OCI-LY1 (cell line): Measurements from ENCODE around the gene PARN.

ENCODE experiments used
- H2AFZ ChIP-seq: fragments of 200-600 bp; sonication (generic), shearing (Covaris generic); 2 replicates; pipeline ENCODE4 v1.6.0; 2014; ENCODE audit warnings: antibody characterized with exemption, mild to moderate bottlenecking, low read length
- H3F3A ChIP-seq: fragments of 200-600 bp; sonication (generic), shearing (Covaris generic); 2 replicates; pipeline ENCODE4 v1.6.0; 2014; ENCODE audit warnings: mild to moderate bottlenecking, antibody characterized with exemption, low read length, moderate library complexity; ENCODE audit not compliant: insufficient read depth
- H3K27ac ChIP-seq: fragments of 200-600 bp; sonication (generic); 2 replicates; pipeline ENCODE4 v1.5.1; 2014; ENCODE audit warnings: low read length, mixed run types, mild to moderate bottlenecking, low read depth; ENCODE audit not compliant: poor library complexity, severe bottlenecking
- H3K27me3 ChIP-seq: fragments of 200-600 bp; sonication (generic); 2 replicates; pipeline ENCODE4 v1.6.0; 2014; ENCODE audit warnings: antibody characterized with exemption, mild to moderate bottlenecking, low read length, moderate library complexity; ENCODE audit not compliant: insufficient read depth
- H3K36me3 ChIP-seq: fragments of 200-600 bp; sonication (generic); 2 replicates; pipeline ENCODE4 v1.6.1; 2014; ENCODE audit warnings: mild to moderate bottlenecking, antibody characterized with exemption, low read length, moderate library complexity, mixed read lengths; ENCODE audit not compliant: insufficient read depth
- H3K4me1 ChIP-seq: fragments of 200-600 bp; sonication (generic); 2 replicates; pipeline ENCODE4 v1.5.1; 2014; ENCODE audit warnings: mild to moderate bottlenecking, low read length, moderate library complexity; ENCODE audit not compliant: insufficient read depth, severe bottlenecking
- H3K4me2 ChIP-seq: fragments of 200-600 bp; sonication (generic), shearing (Covaris generic); 2 replicates; pipeline ENCODE4 v1.6.1; 2014; ENCODE audit warnings: low read length
- H3K4me3 ChIP-seq: fragments of 200-600 bp; sonication (generic); 2 replicates; pipeline ENCODE4 v1.5.1; 2014; ENCODE audit warnings: low read length, low read depth, mild to moderate bottlenecking, mixed read lengths; ENCODE audit not compliant: poor library complexity, severe bottlenecking
- H3K79me2 ChIP-seq: fragments of 200-600 bp; shearing (Covaris generic); 2 replicates; pipeline ENCODE4 v1.6.1; 2016; ENCODE audit warnings: mixed run types, low read length, mixed read lengths; ENCODE audit not compliant: insufficient read depth
- H3K9ac ChIP-seq: fragments of 200-600 bp; sonication (generic), shearing (Covaris generic); 2 replicates; pipeline ENCODE4 v1.6.1; 2014; ENCODE audit warnings: mild to moderate bottlenecking, low read length, mixed read lengths
- H3K9me2 ChIP-seq: fragments of 200-600 bp; sonication (generic), shearing (Covaris generic); 2 replicates; pipeline ENCODE4 v1.6.1; 2014; ENCODE audit warnings: low read depth, mild to moderate bottlenecking, low read length, mixed read lengths
- H3K9me3 ChIP-seq: fragments of 200-600 bp; shearing (Covaris generic); 2 replicates; pipeline ENCODE4 v1.6.1; 2014; ENCODE audit warnings: low read length, mixed read lengths
- H4K20me1 ChIP-seq: fragments of 200-600 bp; sonication (generic), shearing (Covaris generic); 2 replicates; pipeline ENCODE4 v1.6.0; 2016; ENCODE audit warnings: mild to moderate bottlenecking, low read length; ENCODE audit not compliant: insufficient read depth
- EZH2 ChIP-seq: fragments of 200-600 bp; sonication (generic), shearing (Covaris generic); IDR thresholded peaks from 2 replicates; pipeline ENCODE4 v1.8.0; 2017; ENCODE audit warnings: borderline replicate concordance, mixed run types, mild to moderate bottlenecking, antibody characterized with exemption, low read length, moderate library complexity, mixed read lengths
- TF ChIP-seq, protein P1 (sequence below): fragments of 200-600 bp; sonication (generic), shearing (Covaris generic); IDR thresholded peaks from 2 replicates; pipeline ENCODE4 v1.5.1; 2017; ENCODE audit warnings: mild to moderate bottlenecking, antibody characterized with exemption, low read length, moderate library complexity, mixed read lengths

PARN gene

DNA sequence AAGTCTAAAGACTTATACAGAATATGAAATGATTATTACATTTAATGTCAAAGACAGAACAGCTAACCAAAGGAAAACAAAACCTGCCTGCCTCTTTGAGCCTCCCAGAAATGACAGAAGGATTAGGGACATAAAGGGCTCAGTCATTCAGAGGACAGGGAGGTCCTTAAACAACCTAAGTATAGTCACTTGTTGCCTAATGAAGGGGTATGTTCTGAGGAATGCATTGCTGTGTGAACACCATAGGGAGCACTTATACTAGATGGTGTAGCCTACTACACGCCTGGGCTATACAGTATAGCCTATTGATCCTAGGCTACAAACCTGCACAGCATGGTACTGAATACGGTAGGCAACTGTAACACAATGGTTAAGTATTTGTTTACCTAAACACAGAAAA is 106.4 kb downstream of the PARN start:
- H4K20me1 ChIP-seq, result no peaks in the 10 kb centered on the region
- H3K4me2 ChIP-seq, result no peak overlapping the region
- H2AFZ ChIP-seq, result no peak overlapping the region
- no peaks in the 10 kb centered on the region for H3K79me2 ChIP-seq
- no peaks in the 10 kb centered on the region for H3K9me3 ChIP-seq
- H3F3A ChIP-seq, result no peaks in the 10 kb centered on the region
- H3K27ac ChIP-seq, result no peak overlapping the region
- TF ChIP-seq, protein P1, sequence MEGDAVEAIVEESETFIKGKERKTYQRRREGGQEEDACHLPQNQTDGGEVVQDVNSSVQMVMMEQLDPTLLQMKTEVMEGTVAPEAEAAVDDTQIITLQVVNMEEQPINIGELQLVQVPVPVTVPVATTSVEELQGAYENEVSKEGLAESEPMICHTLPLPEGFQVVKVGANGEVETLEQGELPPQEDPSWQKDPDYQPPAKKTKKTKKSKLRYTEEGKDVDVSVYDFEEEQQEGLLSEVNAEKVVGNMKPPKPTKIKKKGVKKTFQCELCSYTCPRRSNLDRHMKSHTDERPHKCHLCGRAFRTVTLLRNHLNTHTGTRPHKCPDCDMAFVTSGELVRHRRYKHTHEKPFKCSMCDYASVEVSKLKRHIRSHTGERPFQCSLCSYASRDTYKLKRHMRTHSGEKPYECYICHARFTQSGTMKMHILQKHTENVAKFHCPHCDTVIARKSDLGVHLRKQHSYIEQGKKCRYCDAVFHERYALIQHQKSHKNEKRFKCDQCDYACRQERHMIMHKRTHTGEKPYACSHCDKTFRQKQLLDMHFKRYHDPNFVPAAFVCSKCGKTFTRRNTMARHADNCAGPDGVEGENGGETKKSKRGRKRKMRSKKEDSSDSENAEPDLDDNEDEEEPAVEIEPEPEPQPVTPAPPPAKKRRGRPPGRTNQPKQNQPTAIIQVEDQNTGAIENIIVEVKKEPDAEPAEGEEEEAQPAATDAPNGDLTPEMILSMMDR, result no peak
- no peak for TF ChIP-seq EZH2
- H3K36me3 ChIP-seq, result peaks cover 7% of the 10 kb centered on the region; the same call in 1 of the 2 replicates
- no peak overlapping the region for H3K4me3 ChIP-seq
- no peaks in the 10 kb centered on the region for H3K27me3 ChIP-seq
- no peak overlapping the region for H3K9ac ChIP-seq
- H3K4me1 ChIP-seq, result peaks cover 17% of the 10 kb centered on the region
- H3K9me2 ChIP-seq, result no peaks in the 10 kb centered on the region

DNA sequence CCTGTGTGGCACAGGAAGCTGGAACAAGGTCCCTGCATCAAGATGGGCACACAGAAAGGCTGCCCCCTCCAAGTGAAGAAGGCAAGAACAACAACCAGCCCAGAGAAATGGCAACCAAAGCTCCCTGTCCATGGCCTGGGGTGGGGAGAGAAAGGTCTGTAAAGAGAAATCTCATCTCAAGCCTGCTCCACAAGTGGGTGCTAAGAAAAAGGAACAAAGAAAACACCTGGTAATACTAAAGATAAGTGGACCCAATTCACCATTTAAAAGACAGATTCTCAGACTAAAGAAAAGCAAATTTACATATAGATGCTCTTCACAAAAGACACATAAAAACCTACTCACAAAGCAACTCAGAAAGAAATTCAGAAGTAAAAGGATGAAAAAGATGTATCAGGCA is 107.4 kb downstream of the PARN start:
- H4K20me1 ChIP-seq, result no peaks in the 10 kb centered on the region
- H3K9ac ChIP-seq, result no peak overlapping the region
- no peaks in the 10 kb centered on the region for H3K79me2 ChIP-seq
- peaks cover 7% of the 10 kb centered on the region; the same call in 1 of the 2 replicates for H3K36me3 ChIP-seq
- no peaks in the 10 kb centered on the region for H3K9me2 ChIP-seq
- H3F3A ChIP-seq, result no peaks in the 10 kb centered on the region
- no peaks in the 10 kb centered on the region for H3K27me3 ChIP-seq
- no peak overlapping the region for H2AFZ ChIP-seq
- no peak for TF ChIP-seq EZH2
- TF ChIP-seq, protein P1, result no peak
- peaks cover 14% of the 10 kb centered on the region for H3K4me1 ChIP-seq
- H3K4me3 ChIP-seq, result no peak overlapping the region
- H3K4me2 ChIP-seq, result no peak overlapping the region
- no peaks in the 10 kb centered on the region for H3K9me3 ChIP-seq
- no peak overlapping the region for H3K27ac ChIP-seq

DNA sequence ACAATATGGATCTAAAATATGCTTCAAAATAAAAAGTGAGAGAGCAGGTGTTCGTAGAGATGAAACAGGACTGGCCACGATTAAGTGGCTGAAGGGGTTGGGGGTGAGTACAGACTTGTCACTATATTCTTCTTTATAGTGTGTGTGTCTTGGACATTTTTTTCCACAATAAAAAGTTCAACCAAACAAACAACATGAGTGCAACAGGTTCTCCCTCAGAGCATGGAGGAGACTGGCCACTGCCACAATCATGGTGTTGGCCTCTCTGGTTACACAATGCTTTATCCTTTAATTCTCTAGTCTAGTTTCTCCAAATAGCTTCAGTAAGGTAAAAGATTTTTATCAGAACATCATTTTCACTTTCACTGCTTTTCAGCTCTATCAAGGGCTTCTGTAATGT is 109.3 kb downstream of the PARN start:
- TF ChIP-seq EZH2, result no peak
- TF ChIP-seq, protein P1, result no peak
- no peaks in the 10 kb centered on the region for H4K20me1 ChIP-seq
- H3K27me3 ChIP-seq, result no peaks in the 10 kb centered on the region
- H3K36me3 ChIP-seq, result peaks cover 5% of the 10 kb centered on the region; the same call in 1 of the 2 replicates
- no peaks in the 10 kb centered on the region for H3F3A ChIP-seq
- H2AFZ ChIP-seq, result no peak overlapping the region
- peaks cover 5% of the 10 kb centered on the region for H3K79me2 ChIP-seq
- no peak overlapping the region for H3K4me3 ChIP-seq
- H3K4me1 ChIP-seq, result peaks cover 12% of the 10 kb centered on the region
- no peak overlapping the region for H3K27ac ChIP-seq
- H3K9me2 ChIP-seq, result no peaks in the 10 kb centered on the region
- no peak overlapping the region for H3K4me2 ChIP-seq
- H3K9me3 ChIP-seq, result no peaks in the 10 kb centered on the region
- H3K9ac ChIP-seq, result no peak overlapping the region
